GM23338 (cell line): Measurements from ENCODE around the gene CD83.

ENCODE experiments used
- CREB1 ChIP-seq: fragments of 250-450 bp; sonication (Bioruptor Pico); IDR thresholded peaks from 2 replicates; pipeline ENCODE4 v1.5.0; 2020; ENCODE audit warnings: low read depth, mild to moderate bottlenecking, moderate library complexity
- EZH2 ChIP-seq: fragments of 200-600 bp; sonication (generic); IDR thresholded peaks from one replicate; pipeline ENCODE4 v1.8.0; 2017; ENCODE audit warnings: antibody characterized with exemption, mild to moderate bottlenecking, low read depth; ENCODE audit not compliant: unreplicated experiment
- EZH2phosphoT487 ChIP-seq: fragments of 200-600 bp; sonication (generic); IDR thresholded peaks from one replicate; pipeline ENCODE4 v1.8.1; 2018; ENCODE audit warnings: antibody characterized with exemption; ENCODE audit not compliant: unreplicated experiment
- POLR2AphosphoS5 ChIP-seq: IDR thresholded peaks from 2 replicates; pipeline ENCODE4 v1.6.1; 2016; ENCODE audit warnings: antibody characterized with exemption, low read depth
- ZNF331 ChIP-seq: fragments of 250-450 bp; sonication (Bioruptor Pico); IDR thresholded peaks from 2 replicates; pipeline ENCODE4 v1.5.0; 2020; ENCODE audit warnings: low read depth, mild to moderate bottlenecking, moderate library complexity
- TF ChIP-seq, protein P1 (sequence below), 2 experiments: fragments of 200-600 bp in 1 of 2; sonication (generic) in 1 of 2; conservative IDR thresholded peaks; 2 replicates each; pipeline versions ENCODE4 v1.5.1 to v1.6.1; 2016 to 2017; ENCODE audit warnings: antibody characterized with exemption in 2 of 2, low read depth in 2 of 2, mild to moderate bottlenecking in 2 of 2, moderate library complexity in 1 of 2
- TF ChIP-seq, protein P2 (sequence below): IDR thresholded peaks from one replicate; pipeline ENCODE4 v1.6.1; 2018; ENCODE audit warnings: antibody characterized with exemption; ENCODE audit not compliant: unreplicated experiment
- TF ChIP-seq, protein P3 (sequence below): IDR thresholded peaks from 2 replicates; pipeline ENCODE4 v1.6.1; 2016; ENCODE audit warnings: antibody characterized with exemption

DNA sequence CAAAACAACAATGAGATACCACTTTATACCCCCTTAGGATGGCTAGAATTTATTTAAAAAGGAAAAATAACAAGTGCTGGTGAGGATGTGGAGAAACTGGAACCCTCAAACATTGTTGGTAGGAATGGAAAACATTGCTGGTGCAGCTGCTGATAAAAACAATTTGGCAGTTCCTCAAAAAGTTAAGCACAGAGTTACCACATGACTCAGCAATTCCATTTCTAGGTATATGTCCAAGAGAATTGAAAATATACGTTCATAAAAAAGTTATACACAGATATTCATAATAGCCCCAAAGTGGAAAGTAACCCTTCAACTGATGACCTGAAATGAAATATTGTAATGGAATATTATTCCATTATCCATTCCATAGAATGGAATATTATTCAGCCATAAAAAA lies 55.0 kb downstream of the CD83 start:
- TF ChIP-seq, protein P1, sequence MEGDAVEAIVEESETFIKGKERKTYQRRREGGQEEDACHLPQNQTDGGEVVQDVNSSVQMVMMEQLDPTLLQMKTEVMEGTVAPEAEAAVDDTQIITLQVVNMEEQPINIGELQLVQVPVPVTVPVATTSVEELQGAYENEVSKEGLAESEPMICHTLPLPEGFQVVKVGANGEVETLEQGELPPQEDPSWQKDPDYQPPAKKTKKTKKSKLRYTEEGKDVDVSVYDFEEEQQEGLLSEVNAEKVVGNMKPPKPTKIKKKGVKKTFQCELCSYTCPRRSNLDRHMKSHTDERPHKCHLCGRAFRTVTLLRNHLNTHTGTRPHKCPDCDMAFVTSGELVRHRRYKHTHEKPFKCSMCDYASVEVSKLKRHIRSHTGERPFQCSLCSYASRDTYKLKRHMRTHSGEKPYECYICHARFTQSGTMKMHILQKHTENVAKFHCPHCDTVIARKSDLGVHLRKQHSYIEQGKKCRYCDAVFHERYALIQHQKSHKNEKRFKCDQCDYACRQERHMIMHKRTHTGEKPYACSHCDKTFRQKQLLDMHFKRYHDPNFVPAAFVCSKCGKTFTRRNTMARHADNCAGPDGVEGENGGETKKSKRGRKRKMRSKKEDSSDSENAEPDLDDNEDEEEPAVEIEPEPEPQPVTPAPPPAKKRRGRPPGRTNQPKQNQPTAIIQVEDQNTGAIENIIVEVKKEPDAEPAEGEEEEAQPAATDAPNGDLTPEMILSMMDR (conservative IDR thresholded peaks at IDR 0.05; ENCODE audit: low read depth in 2 of 2), result no peak
- TF ChIP-seq, protein P2, sequence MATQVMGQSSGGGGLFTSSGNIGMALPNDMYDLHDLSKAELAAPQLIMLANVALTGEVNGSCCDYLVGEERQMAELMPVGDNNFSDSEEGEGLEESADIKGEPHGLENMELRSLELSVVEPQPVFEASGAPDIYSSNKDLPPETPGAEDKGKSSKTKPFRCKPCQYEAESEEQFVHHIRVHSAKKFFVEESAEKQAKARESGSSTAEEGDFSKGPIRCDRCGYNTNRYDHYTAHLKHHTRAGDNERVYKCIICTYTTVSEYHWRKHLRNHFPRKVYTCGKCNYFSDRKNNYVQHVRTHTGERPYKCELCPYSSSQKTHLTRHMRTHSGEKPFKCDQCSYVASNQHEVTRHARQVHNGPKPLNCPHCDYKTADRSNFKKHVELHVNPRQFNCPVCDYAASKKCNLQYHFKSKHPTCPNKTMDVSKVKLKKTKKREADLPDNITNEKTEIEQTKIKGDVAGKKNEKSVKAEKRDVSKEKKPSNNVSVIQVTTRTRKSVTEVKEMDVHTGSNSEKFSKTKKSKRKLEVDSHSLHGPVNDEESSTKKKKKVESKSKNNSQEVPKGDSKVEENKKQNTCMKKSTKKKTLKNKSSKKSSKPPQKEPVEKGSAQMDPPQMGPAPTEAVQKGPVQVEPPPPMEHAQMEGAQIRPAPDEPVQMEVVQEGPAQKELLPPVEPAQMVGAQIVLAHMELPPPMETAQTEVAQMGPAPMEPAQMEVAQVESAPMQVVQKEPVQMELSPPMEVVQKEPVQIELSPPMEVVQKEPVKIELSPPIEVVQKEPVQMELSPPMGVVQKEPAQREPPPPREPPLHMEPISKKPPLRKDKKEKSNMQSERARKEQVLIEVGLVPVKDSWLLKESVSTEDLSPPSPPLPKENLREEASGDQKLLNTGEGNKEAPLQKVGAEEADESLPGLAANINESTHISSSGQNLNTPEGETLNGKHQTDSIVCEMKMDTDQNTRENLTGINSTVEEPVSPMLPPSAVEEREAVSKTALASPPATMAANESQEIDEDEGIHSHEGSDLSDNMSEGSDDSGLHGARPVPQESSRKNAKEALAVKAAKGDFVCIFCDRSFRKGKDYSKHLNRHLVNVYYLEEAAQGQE, result no peak
- TF ChIP-seq EZH2, result no peak
- TF ChIP-seq, protein P3, sequence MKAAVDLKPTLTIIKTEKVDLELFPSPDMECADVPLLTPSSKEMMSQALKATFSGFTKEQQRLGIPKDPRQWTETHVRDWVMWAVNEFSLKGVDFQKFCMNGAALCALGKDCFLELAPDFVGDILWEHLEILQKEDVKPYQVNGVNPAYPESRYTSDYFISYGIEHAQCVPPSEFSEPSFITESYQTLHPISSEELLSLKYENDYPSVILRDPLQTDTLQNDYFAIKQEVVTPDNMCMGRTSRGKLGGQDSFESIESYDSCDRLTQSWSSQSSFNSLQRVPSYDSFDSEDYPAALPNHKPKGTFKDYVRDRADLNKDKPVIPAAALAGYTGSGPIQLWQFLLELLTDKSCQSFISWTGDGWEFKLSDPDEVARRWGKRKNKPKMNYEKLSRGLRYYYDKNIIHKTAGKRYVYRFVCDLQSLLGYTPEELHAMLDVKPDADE, result no peak
- TF ChIP-seq POLR2AphosphoS5, result no peak
- no peak for TF ChIP-seq EZH2phosphoT487
- TF ChIP-seq CREB1, result no peak
- TF ChIP-seq ZNF331, result no peak
